HG02885 (cell line): ENCODE measurements around the gene IGSF10.

Experiments
- ATAC-seq: cut with Tn5 transposase; IDR thresholded peaks from one replicate; pipeline ENCODE4 v1.9.1; 2021; ENCODE audit warnings: mild to moderate bottlenecking; ENCODE audit not compliant: unreplicated experiment, poor library complexity

The IGSF10 gene

DNA sequence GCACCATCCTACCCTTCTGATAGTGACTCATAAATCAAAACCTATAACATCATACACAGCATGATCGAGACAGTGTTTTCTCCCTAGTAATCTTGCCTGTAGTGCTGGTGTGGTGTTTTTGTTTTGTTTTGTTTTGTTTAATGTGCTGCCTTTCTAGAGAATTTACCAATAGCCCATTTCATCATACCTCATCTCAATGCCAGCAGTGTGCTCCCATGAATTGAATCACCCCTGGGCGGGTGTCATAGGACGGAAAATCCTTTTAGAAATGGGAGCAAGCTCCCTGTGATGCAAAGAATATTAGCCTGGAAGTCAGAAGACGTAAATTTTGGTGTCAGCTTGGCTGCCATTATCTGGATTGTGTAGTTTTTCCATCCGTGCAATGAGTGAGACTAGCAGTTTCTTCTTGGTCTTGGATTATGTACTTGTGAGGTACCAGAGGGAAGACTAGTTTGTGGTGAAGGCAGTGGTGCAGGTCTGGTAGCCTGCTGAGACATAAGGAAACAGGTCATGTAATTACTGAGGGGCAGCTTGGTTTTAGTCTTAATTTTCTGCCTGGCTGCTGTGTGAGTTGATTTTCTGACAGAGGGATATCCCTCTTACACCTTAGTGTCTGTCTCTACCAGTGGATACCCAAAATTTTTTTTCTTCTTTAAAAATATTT, 29.9 kb downstream of the IGSF10 start:
- no peak for ATAC-seq

DNA sequence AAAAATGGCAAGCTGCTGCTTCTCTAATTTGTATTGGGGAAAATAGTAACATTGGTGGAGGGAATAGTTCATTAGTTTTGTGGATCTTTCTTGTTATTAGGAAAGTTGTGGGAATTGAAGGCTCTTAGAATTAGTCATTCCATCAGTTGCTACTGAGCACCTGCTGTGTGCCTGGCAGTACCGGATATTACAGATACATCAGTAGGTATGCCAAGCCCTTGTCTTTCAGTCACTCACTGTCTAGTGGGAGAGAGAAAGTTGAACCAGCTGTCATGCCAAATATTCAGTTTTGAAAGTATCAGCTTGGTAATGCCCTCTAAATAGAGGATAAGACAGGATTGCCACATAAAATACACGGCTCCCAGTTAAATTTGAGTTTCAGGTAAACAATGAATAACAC, 32.5 kb downstream of the IGSF10 start:
- no peak for ATAC-seq

DNA sequence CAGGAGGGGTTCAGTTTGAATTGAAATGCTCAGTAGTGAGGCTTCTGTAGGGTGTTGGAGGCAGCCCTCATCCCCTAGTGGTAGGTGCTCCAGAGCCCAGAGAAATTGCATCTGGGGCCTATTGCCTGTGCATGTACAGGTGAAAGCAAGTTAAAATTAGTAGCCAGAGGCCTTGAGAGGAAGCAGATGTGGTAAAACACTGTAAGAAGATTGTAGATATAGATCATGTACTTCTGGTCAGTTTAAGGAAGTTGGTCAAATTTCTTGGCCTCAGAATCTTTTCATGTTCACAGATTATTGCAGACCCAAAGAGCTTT, 34.6 kb downstream of the IGSF10 start:
- ATAC-seq, result peak; percentile 83

DNA sequence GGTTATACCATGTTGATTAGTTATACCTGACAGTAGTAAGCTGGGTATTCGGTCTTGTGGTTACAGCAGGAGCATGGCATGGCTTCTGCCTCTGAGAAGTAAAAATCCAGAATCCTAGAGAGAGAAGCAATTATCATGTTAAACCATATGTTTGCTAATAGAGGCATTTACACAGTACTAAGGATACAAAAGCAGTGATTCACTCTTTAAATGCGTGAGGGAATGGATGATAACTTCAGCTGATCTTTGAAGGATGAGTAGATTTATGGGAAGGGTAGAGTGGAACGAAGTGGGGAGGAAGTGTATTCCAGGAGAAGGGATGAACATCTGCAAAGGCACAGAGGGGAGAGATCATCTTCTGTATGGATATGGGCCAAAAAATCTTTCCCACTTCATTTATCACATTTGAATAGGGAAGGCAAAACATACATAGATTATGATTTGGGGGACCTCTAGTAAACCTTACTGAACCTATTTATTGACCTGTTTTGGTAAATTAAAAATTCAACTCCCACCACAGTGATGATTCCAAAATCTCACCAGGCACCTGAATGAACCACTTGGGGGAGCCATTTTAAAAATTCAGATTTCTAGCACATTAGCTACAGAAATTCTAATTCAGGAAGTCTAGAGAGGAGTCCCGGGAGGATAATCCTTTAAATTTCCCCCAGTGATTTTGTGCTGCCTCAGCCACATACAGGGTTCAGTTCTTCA, 35.1 kb downstream of the IGSF10 start:
- peak; percentile 27 for ATAC-seq

DNA sequence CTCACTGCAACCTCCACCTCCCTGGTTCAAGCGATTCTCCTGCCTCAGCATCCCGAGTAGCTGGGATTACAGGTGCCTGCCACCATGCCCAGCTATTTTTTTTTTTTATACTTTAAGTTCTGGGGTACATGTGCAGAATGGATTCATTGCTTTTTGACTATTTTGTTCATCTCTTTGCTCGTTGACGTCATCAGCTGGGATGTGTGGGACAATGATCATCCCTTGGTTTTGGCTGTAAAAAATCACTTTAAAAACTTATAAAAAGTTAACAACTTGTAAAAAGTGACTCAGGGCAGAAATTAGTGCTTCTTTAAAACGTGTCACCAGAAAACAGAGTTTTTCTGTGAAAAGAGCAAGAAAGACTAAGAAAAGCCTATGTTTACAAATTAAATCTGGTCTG, 37.8 kb downstream of the IGSF10 start:
- ATAC-seq, result no peak

- peak; percentile 61 for ATAC-seq
These were observed 38.9 kb downstream of the IGSF10 start for GRCh38 chr3:151421938-151422337.

GRCh38 chr3:151419806-151420205, 41.1 kb downstream of the IGSF10 start:
- ATAC-seq, result no peak

- ATAC-seq, result no peak
These were observed 45.6 kb downstream of the IGSF10 start for GRCh38 chr3:151415289-151415688.

DNA sequence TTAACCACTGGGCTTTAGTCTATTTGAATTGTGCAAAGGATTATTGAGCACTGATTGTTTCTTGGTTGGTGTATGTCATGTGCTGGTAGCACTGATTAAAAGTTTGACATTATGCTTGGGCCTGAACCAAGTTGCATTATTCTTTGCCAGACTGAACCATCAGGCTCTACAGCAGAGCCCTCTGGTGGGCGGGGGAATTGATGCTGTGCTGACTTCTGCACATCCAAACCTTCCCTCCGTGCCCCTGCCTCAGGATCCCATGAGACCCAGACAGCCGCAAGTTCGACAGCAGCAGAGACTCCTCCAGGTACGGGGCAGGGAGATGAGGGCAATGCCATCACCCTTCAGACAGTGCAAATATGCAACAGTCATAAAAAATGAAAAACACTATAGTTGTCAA, 47.9 kb downstream of the IGSF10 start:
- ATAC-seq, result no peak
